Measurements from ENCODE around the gene MYNN.

MYNN gene

DNA sequence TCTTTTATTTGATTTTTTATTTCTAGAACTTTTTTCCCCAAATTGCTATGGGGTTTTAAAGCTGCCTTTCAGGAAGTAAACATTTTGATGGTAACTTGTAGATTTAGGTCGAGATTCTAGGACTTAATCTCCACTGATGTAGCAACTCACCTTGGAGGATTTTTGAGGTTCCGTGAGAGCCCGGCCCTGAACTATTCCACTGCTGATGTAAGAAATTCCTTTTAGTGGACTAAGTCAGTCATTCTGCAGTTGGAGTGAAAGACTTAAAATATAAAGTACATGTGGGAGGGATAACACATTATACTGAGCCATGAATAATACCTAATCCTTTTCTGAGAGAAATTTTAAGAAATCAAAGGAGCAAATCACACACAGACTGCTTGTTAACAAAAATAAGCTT lies 52.1 kb downstream of the MYNN start:
- no peak for DNase-seq (ENCODE audit: low read depth in 1 of 2, low spot score in 1 of 2)

DNA sequence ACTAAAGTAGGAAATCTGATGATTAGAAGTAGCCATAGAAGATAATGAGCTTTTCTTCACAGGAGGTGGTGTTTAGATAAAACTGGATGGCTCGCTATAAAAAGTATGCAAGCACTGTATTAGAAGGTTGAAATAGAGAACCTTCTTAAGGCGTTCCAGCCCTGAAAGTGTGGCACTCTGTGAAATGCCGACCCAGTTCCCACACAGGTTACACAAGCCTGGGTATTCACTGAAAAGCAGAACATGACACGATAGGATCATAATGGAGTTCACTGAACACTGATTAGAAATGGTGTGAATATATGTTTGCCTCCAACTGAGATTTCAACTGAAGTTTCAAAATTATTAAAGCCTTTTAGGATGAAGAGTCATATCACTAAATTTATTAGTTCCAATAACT lies 54.5 kb downstream of the MYNN start:
- no peak for DNase-seq (ENCODE audit: low read depth in 1 of 2, low spot score in 1 of 2)

DNA sequence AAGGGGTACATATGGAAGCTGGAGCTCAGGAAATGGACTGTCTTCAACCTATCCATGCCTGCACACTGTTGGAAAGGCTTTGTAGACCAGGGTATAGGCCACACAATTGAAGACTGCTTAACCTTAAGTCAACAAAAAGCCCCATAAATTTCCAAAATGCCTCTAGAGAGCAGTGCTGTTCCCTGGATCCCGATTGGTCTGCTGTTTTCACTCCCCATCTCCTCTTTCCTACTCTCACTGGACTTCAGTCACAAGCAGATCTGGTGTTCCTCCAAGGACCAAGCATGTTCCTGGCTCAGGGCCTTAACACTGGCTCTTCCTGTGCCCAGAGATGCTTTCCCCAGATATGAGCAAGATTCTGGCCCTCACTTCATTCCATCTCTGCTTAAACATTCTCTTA lies 62.3 kb downstream of the MYNN start:
- no peak for DNase-seq (ENCODE audit: low read depth in 1 of 2, low spot score in 1 of 2)

DNA sequence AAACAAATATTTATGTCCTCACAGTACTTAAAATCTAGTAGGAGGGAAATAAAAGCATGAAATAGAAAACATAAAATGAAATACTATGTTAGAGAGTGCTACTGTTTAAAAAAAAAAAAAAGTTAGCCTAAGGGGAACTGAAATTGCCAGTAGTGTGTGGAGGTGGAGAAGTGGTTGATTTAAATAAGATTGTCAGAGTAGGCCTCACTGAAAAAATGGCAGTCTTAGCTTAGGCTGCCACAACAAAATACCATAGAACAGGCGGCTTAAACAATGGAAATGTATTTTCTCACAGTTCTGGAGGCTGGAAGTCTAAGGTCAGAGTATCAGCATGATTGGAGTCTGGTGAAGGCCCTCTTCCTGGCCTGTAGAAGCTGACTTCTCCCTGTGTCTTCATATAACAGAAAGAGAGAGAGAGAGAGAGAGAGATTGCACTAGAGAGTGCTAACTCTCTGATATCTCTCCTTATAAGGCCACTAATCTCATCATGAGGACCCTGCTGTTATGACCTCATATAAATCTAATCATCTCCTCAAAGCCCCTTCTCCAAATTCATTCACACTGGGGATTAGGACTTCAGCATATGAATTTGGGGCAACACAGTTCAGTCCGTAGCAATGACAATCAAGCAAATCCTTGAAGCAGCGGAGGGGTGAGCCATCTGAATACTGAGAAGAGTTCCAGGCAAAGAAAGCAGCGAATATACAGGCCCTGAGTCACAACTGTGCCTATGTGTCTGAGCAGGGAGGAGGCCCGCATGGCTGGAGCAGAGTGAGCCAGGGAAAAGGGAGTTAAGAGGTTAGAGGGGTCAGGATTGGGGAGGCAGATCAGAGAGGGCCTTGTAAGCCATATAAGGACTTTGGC lies 63.1 kb downstream of the MYNN start:
- DNase-seq (ENCODE audit: low read depth in 1 of 2, low spot score in 1 of 2), result no peak

DNA sequence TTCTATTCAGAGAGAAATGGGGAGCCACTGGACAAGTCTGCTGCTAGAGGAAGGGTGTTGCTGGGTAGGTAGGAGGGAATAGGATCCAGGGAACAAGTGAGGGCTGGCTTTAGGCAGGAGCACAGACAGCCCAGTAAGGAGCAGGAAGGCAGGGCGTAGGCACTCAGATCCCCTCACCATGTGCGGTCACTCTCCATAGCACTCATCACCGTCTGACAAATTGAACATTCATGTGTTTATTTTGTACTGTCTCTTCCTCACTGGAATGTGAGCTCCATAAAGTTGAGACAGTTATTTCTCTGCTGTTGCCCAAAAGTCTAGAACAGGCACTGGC lies 63.7 kb downstream of the MYNN start:
- no peak for DNase-seq (ENCODE audit: low read depth in 1 of 2, low spot score in 1 of 2)

DNA sequence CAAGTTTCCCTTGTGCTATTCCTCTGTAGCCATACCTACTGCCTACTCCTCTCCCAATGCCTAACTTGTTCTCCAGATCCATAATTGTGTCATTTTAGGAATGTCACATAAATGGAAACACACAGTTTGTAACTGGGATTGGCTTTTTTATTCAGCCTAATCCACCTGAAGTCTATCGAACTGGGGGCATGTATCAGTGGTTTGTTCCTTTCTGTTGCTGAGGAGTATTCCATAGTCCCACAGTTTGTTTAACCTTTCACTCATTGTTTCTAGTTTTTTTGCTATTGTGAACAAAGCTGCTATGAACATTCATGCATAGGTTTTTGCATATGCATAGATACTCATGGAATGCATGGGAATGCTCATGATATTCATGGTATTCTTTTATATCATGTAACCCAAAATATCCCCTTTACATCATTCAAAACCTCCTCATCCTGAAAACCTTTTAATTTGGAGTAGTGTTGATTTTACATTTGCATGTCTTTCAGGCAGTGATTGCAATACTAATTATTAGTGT lies 65.4 kb downstream of the MYNN start:
- no peak for DNase-seq (ENCODE audit: low read depth in 1 of 2, low spot score in 1 of 2)
